ENCODE measurements around the gene CHRNB2. TPM values are rescaled to one million over a fixed set of nuclear protein-coding genes. Genes with fewer than 3 reads are reported as not detected.
"Not testable (repeated sequence)": the region's sequence is repeated elsewhere in the genome, so short reads cannot be mapped to it uniquely, and the experiment has no call there.

CHRNB2 gene
- total and polyA plus RNA-seq, 2 experiments from 2014 or later, result 0.70 TPM; not detected in 1

GRCh38 chr1:154521695-154522094 lies 45.9 kb upstream of the CHRNB2 start:
- no peaks in the 10 kb centered on the region for H3K27me3 ChIP-seq
- no peak overlapping the region for H3K4me2 ChIP-seq
- no peak overlapping the region for H2AFZ ChIP-seq
- H3K9me3 ChIP-seq (ENCODE audit: low read depth), result no peaks in the 10 kb centered on the region
- H3K4me1 ChIP-seq (ENCODE audit: insufficient read depth), result peaks cover 7% of the 10 kb centered on the region
- no peak for TF ChIP-seq EZH2 (IDR thresholded peaks at IDR 0.05; ENCODE audit: borderline replicate concordance)
- TF ChIP-seq CTCF (IDR thresholded peaks at IDR 0.05; ENCODE audit: poor library complexity), result no peak
- no peak for TF ChIP-seq EZH2phosphoT487 (IDR thresholded peaks at IDR 0.05; ENCODE audit: low read depth, severe bottlenecking, unreplicated experiment)
- H3K27ac ChIP-seq, result no peak overlapping the region
- H3K79me2 ChIP-seq, result no peaks in the 10 kb centered on the region
- 43% methylated on average over 3 of the region's 3 CpGs for WGBS (ENCODE audit: low lambda C conversion rate, missing lambda C conversion rate)
- H3K4me3 ChIP-seq, result no peak overlapping the region
- no peak for DNase-seq (ENCODE audit: low spot score)
- no peaks in the 10 kb centered on the region for H3K36me3 ChIP-seq (replicated peaks; ENCODE audit: insufficient read depth, low read depth)
- H3K9me2 ChIP-seq (replicated peaks; ENCODE audit: insufficient read depth), result no peaks in the 10 kb centered on the region
- no peaks in the 10 kb centered on the region for H4K20me1 ChIP-seq (ENCODE audit: insufficient read depth, poor library complexity, severe bottlenecking)

GRCh38 chr1:154524881-154525280 lies 42.7 kb upstream of the CHRNB2 start:
- no peak overlapping the region for H3K4me3 ChIP-seq
- no peak overlapping the region for H3K27ac ChIP-seq
- H3K4me1 ChIP-seq (ENCODE audit: insufficient read depth), result peaks cover 7% of the 10 kb centered on the region
- H3K27me3 ChIP-seq, result no peaks in the 10 kb centered on the region
- no peaks in the 10 kb centered on the region for H4K20me1 ChIP-seq (ENCODE audit: insufficient read depth, poor library complexity, severe bottlenecking)
- no peaks in the 10 kb centered on the region for H3K9me2 ChIP-seq (replicated peaks; ENCODE audit: insufficient read depth)
- no peak overlapping the region for H3K4me2 ChIP-seq
- no peak overlapping the region for H2AFZ ChIP-seq
- H3K79me2 ChIP-seq, result no peaks in the 10 kb centered on the region
- TF ChIP-seq CTCF (IDR thresholded peaks at IDR 0.05; ENCODE audit: poor library complexity) (no peak), EZH2 (IDR thresholded peaks at IDR 0.05; ENCODE audit: borderline replicate concordance) (no peak), EZH2phosphoT487 (IDR thresholded peaks at IDR 0.05; ENCODE audit: low read depth, severe bottlenecking, unreplicated experiment) (no peak)
- no peaks in the 10 kb centered on the region for H3K9me3 ChIP-seq (ENCODE audit: low read depth)
- no peak for DNase-seq (ENCODE audit: low spot score)
- H3K36me3 ChIP-seq (replicated peaks; ENCODE audit: insufficient read depth, low read depth), result no peaks in the 10 kb centered on the region

GRCh38 chr1:154527192-154527591 lies 40.4 kb upstream of the CHRNB2 start:
- no peak for TF ChIP-seq EZH2 (IDR thresholded peaks at IDR 0.05; ENCODE audit: borderline replicate concordance)
- TF ChIP-seq CTCF (IDR thresholded peaks at IDR 0.05; ENCODE audit: poor library complexity), result no peak
- TF ChIP-seq EZH2phosphoT487 (IDR thresholded peaks at IDR 0.05; ENCODE audit: low read depth, severe bottlenecking, unreplicated experiment), result no peak
- H4K20me1 ChIP-seq (ENCODE audit: insufficient read depth, poor library complexity, severe bottlenecking), result no peaks in the 10 kb centered on the region
- no peaks in the 10 kb centered on the region for H3K36me3 ChIP-seq (replicated peaks; ENCODE audit: insufficient read depth, low read depth)
- H3K27ac ChIP-seq, result no peak overlapping the region
- no peaks in the 10 kb centered on the region for H3K9me3 ChIP-seq (ENCODE audit: low read depth)
- no peak overlapping the region for H3K4me3 ChIP-seq
- DNase-seq (ENCODE audit: low spot score), result no peak
- H3K9me2 ChIP-seq (replicated peaks; ENCODE audit: insufficient read depth), result no peaks in the 10 kb centered on the region
- H3K4me2 ChIP-seq, result no peak overlapping the region
- no peak overlapping the region for H2AFZ ChIP-seq
- no peaks in the 10 kb centered on the region for H3K79me2 ChIP-seq
- no peaks in the 10 kb centered on the region for H3K4me1 ChIP-seq (ENCODE audit: insufficient read depth)
- WGBS (ENCODE audit: low lambda C conversion rate, missing lambda C conversion rate), result 72% methylated on average over 6 of the region's 6 CpGs
- no peaks in the 10 kb centered on the region for H3K27me3 ChIP-seq

GRCh38 chr1:154529308-154529707 lies 38.3 kb upstream of the CHRNB2 start:
- no peak overlapping the region for H3K4me3 ChIP-seq
- TF ChIP-seq EZH2 (IDR thresholded peaks at IDR 0.05; ENCODE audit: borderline replicate concordance) (no peak), CTCF (IDR thresholded peaks at IDR 0.05; ENCODE audit: poor library complexity) (no peak), EZH2phosphoT487 (IDR thresholded peaks at IDR 0.05; ENCODE audit: low read depth, severe bottlenecking, unreplicated experiment) (no peak)
- no peak overlapping the region for H2AFZ ChIP-seq
- no peaks in the 10 kb centered on the region for H3K36me3 ChIP-seq (replicated peaks; ENCODE audit: insufficient read depth, low read depth)
- H3K9me2 ChIP-seq (replicated peaks; ENCODE audit: insufficient read depth), result no peaks in the 10 kb centered on the region
- no peak for DNase-seq (ENCODE audit: low spot score)
- no peak overlapping the region for H3K27ac ChIP-seq
- H4K20me1 ChIP-seq (ENCODE audit: insufficient read depth, poor library complexity, severe bottlenecking), result no peaks in the 10 kb centered on the region
- no peaks in the 10 kb centered on the region for H3K9me3 ChIP-seq (ENCODE audit: low read depth)
- WGBS (ENCODE audit: low lambda C conversion rate, missing lambda C conversion rate), result 96% methylated on average over 6 of the region's 6 CpGs
- H3K27me3 ChIP-seq, result no peaks in the 10 kb centered on the region
- H3K79me2 ChIP-seq, result no peaks in the 10 kb centered on the region
- no peak overlapping the region for H3K4me2 ChIP-seq
- no peaks in the 10 kb centered on the region for H3K4me1 ChIP-seq (ENCODE audit: insufficient read depth)

- H3K4me1 ChIP-seq (ENCODE audit: insufficient read depth); H3K4me2 ChIP-seq; H3K9me3 ChIP-seq (ENCODE audit: low read depth); H4K20me1 ChIP-seq (ENCODE audit: insufficient read depth, poor library complexity, severe bottlenecking); H3K4me3 ChIP-seq; H3K27ac ChIP-seq; H3K79me2 ChIP-seq; H3K9me2 ChIP-seq (replicated peaks; ENCODE audit: insufficient read depth); H3K27me3 ChIP-seq; H2AFZ ChIP-seq; H3K36me3 ChIP-seq (replicated peaks; ENCODE audit: insufficient read depth, low read depth); DNase-seq (ENCODE audit: low spot score): not testable (repeated sequence)
- WGBS (ENCODE audit: low lambda C conversion rate, missing lambda C conversion rate), result 98% methylated on average over 13 of the region's 13 CpGs
Measured at GRCh38 chr1:154531950-154532349, 35.6 kb upstream of the CHRNB2 start.
